H9 (cell line): ENCODE data around the gene CMTM8. TPM values are rescaled to one million over a fixed set of nuclear protein-coding genes. Genes with fewer than 3 reads are reported as not detected.
A peak's percentile ranks its signal among the peaks of the same experiment; 100 is the strongest.

Experiments used
- DNase-seq: peaks from one replicate; pipeline ENCODE4 v3.0.0-alpha.2; 2017
- H2AFZ ChIP-seq: one replicate; pipeline ENCODE4 v1.6.1; 2013; ENCODE audit warnings: mild to moderate bottlenecking, low read length, control low read depth, moderate library complexity
- H2AK5ac ChIP-seq: 2 replicates; pipeline ENCODE4 v1.6.1; 2013; ENCODE audit warnings: low read length, control low read depth, mixed read lengths; ENCODE audit not compliant: insufficient read length
- H2BK120ac ChIP-seq: one replicate; pipeline ENCODE4 v1.6.1; 2013; ENCODE audit warnings: low read depth, mild to moderate bottlenecking, low read length, control low read depth, inconsistent platforms; ENCODE audit not compliant: poor library complexity, severe bottlenecking
- H2BK12ac ChIP-seq: 2 replicates; pipeline ENCODE4 v1.6.1; 2013; ENCODE audit warnings: low read length, control low read depth, mixed read lengths, low read depth; ENCODE audit not compliant: insufficient read length
- H2BK15ac ChIP-seq: 2 replicates; pipeline ENCODE4 v1.6.1; 2013; ENCODE audit warnings: low read depth, low read length, control low read depth
- H2BK20ac ChIP-seq: one replicate; pipeline ENCODE4 v1.6.1; 2013; ENCODE audit warnings: low read depth, mild to moderate bottlenecking, low read length, control low read depth, inconsistent platforms; ENCODE audit not compliant: poor library complexity, severe bottlenecking
- H2BK5ac ChIP-seq: 2 replicates; pipeline ENCODE4 v1.6.1; 2013; ENCODE audit warnings: low read length, control low read depth, mixed read lengths; ENCODE audit not compliant: insufficient read length
- H3K14ac ChIP-seq: 2 replicates; pipeline ENCODE4 v1.6.1; 2013; ENCODE audit warnings: low read length, control low read depth; ENCODE audit not compliant: insufficient read depth
- H3K18ac ChIP-seq: 2 replicates; pipeline ENCODE4 v1.6.1; 2013; ENCODE audit warnings: low read depth, mild to moderate bottlenecking, mixed read lengths, low read length, control low read depth; ENCODE audit not compliant: insufficient read length
- H3K23ac ChIP-seq: 2 replicates; pipeline ENCODE4 v1.6.1; 2013; ENCODE audit warnings: low read length, control low read depth, mixed read lengths, low read depth; ENCODE audit not compliant: insufficient read length
- H3K23me2 ChIP-seq: 2 replicates; pipeline ENCODE4 v1.6.1; 2013; ENCODE audit warnings: low read depth, mild to moderate bottlenecking, mixed read lengths, low read length, control low read depth; ENCODE audit not compliant: insufficient read length, poor library complexity, severe bottlenecking
- H3K27ac ChIP-seq: 2 replicates; pipeline ENCODE4 v1.5.1; 2013; ENCODE audit warnings: low read length, control low read depth, mixed read lengths, low read depth; ENCODE audit not compliant: insufficient read length
- H3K27me3 ChIP-seq: 2 replicates; pipeline ENCODE4 v1.6.1; 2013; ENCODE audit warnings: low read length, control low read depth, inconsistent platforms; ENCODE audit not compliant: insufficient read depth
- H3K4ac ChIP-seq: 2 replicates; pipeline ENCODE4 v1.6.1; 2013; ENCODE audit warnings: low read depth, mild to moderate bottlenecking, control low read depth, inconsistent platforms, low read length, moderate library complexity
- H3K4me1 ChIP-seq: 2 replicates; pipeline ENCODE4 v1.6.1; 2013; ENCODE audit warnings: low read length, control low read depth, inconsistent platforms; ENCODE audit not compliant: insufficient read depth
- H3K4me2 ChIP-seq: 2 replicates; pipeline ENCODE4 v1.6.1; 2013; ENCODE audit warnings: low read length, control low read depth, mixed read lengths; ENCODE audit not compliant: insufficient read length, insufficient read depth
- H3K56ac ChIP-seq: 2 replicates; pipeline ENCODE4 v1.6.1; 2013; ENCODE audit warnings: low read depth, mild to moderate bottlenecking, mixed read lengths, low read length, control low read depth; ENCODE audit not compliant: insufficient read length
- H3K79me1 ChIP-seq: 2 replicates; pipeline ENCODE4 v1.6.1; 2013; ENCODE audit warnings: low read depth, mild to moderate bottlenecking, moderate library complexity, low read length, control low read depth, inconsistent platforms; ENCODE audit not compliant: insufficient read depth, poor library complexity, severe bottlenecking
- H3K79me2 ChIP-seq: 2 replicates; pipeline ENCODE4 v1.6.1; 2013; ENCODE audit warnings: low read length, control low read depth, inconsistent platforms; ENCODE audit not compliant: insufficient read depth
- H3K9ac ChIP-seq: 2 replicates; pipeline ENCODE4 v1.6.1; 2013; ENCODE audit warnings: low read length, control low read depth, mixed read lengths; ENCODE audit not compliant: insufficient read length; ENCODE audit errors: extremely low read depth
- H3K9me3 ChIP-seq: one replicate; pipeline ENCODE4 v1.6.1; 2013; ENCODE audit warnings: low read depth, low read length, inconsistent platforms; ENCODE audit not compliant: control insufficient read depth
- H3T11ph ChIP-seq: one replicate; pipeline ENCODE4 v1.6.1; 2013; ENCODE audit warnings: mild to moderate bottlenecking, low read length, control low read depth, inconsistent platforms
- H4K20me1 ChIP-seq: one replicate; pipeline ENCODE4 v1.6.1; 2013; ENCODE audit not compliant: control insufficient read depth, insufficient read length, insufficient read depth
- H4K5ac ChIP-seq: 2 replicates; pipeline ENCODE4 v1.6.1; 2013; ENCODE audit warnings: low read depth, mild to moderate bottlenecking, mixed read lengths, low read length, control low read depth; ENCODE audit not compliant: insufficient read length
- H4K8ac ChIP-seq: replicated peaks from 2 replicates; pipeline ENCODE4 v1.6.1; 2013; ENCODE audit warnings: low read length, control low read depth, mixed read lengths, low read depth; ENCODE audit not compliant: insufficient read length
- H4K91ac ChIP-seq: 2 replicates; pipeline ENCODE4 v1.6.1; 2013; ENCODE audit warnings: low read depth, mild to moderate bottlenecking, moderate library complexity, mixed read lengths, low read length, control low read depth; ENCODE audit not compliant: insufficient read length
- H3K27ac Mint-ChIP-seq, 3 experiments: 2 replicates in 2 of 3; 3 replicates in 1 of 3; pipeline ENCODE4 v1.8.0; 2020 to 2021; ENCODE audit warnings: mixed read lengths in 3 of 3, mild to moderate bottlenecking in 1 of 3, moderate library complexity in 1 of 3
- H3K27me3 Mint-ChIP-seq: 2 replicates; pipeline ENCODE4 v1.8.0; 2021; ENCODE audit warnings: low read depth, mild to moderate bottlenecking, moderate library complexity, mixed read lengths
- H3K36me3 Mint-ChIP-seq, 3 experiments: 2 replicates in 2 of 3; 3 replicates in 1 of 3; pipeline ENCODE4 v1.8.0; 2020 to 2021; ENCODE audit warnings: low read depth in 3 of 3, mixed read lengths in 3 of 3; ENCODE audit not compliant: insufficient read depth in 1 of 3
- H3K4me1 Mint-ChIP-seq, 2 experiments: 2 replicates each; pipeline ENCODE4 v1.8.0; 2020; ENCODE audit warnings: mixed read lengths in 2 of 2
- H3K4me3 Mint-ChIP-seq, 2 experiments: 2 replicates in 1 of 2; 3 replicates in 1 of 2; pipeline ENCODE4 v1.8.0; 2020 to 2021; ENCODE audit warnings: mild to moderate bottlenecking in 2 of 2, mixed read lengths in 2 of 2, moderate library complexity in 1 of 2
- H3K9me3 Mint-ChIP-seq, 2 experiments: 2 replicates in 1 of 2; 3 replicates in 1 of 2; pipeline ENCODE4 v1.8.0; 2020; ENCODE audit warnings: mild to moderate bottlenecking in 2 of 2, mixed read lengths in 2 of 2, moderate library complexity in 1 of 2
- CTCF ChIP-seq: fragments of 200-600 bp; sonication (generic); conservative IDR thresholded peaks from 3 replicates; pipeline ENCODE4 v1.8.0; 2021; ENCODE audit warnings: antibody characterized with exemption, mild to moderate bottlenecking
- WGBS: extraction: QIAGEN DNeasy Blood & Tissue Kit; methylation state at CpG from one replicate; pipeline ENCODE4 v1.1.7; 2013; ENCODE audit warnings: missing lambda C conversion rate, low lambda C conversion rate, mixed read lengths; ENCODE audit not compliant: insufficient read length; ENCODE audit errors: extremely low coverage; 5-methylcytosine and 5-hydroxymethylcytosine counted together
- total RNA-seq: library from RNA; stranded (reverse); gene quantifications from 2 replicates; pipeline ENCODE4 v1.2.1, GENCODE V29; 2021

Gene CMTM8
- total RNA-seq, 1 experiment from 2014 or later, result 4.0 TPM

- Histone ChIP-seq H4K91ac (no peak overlapping the region), H2AK5ac (no peak overlapping the region), H4K5ac (no peak overlapping the region), H2BK15ac (no peak overlapping the region), H3K4me2 (no peak overlapping the region), H2BK120ac (no peak overlapping the region), H2BK5ac (no peak overlapping the region), H4K20me1 (no peaks in the 10 kb centered on the region), H3K27ac (no peak overlapping the region), H3K9me3 (no peaks in the 10 kb centered on the region), H3T11ph (no peak overlapping the region), H2BK12ac (no peak overlapping the region), H2BK20ac (no peak overlapping the region), H3K56ac (no peak overlapping the region), H4K8ac (no peak overlapping the region), H2AFZ (no peak overlapping the region), H3K4me1 (no peaks in the 10 kb centered on the region; the same call in 1 of the 2 replicates), H3K23me2 (no peaks in the 10 kb centered on the region), H3K27me3 (no peaks in the 10 kb centered on the region), H3K9ac (no peak overlapping the region), H3K79me1 (no peaks in the 10 kb centered on the region), H3K4ac (no peak overlapping the region), H3K79me2 (no peaks in the 10 kb centered on the region), H3K23ac (no peak overlapping the region), H3K18ac (no peak overlapping the region), H3K14ac (no peak overlapping the region)
- DNase-seq, result peak; percentile 51
- H3K27me3 Mint-ChIP-seq, result no peaks in the 10 kb centered on the region
- peaks cover 0 to 9% (median 3%) of the 10 kb centered on the region in 3 experiments; a peak in 3 of 7 replicates for H3K36me3 Mint-ChIP-seq
- H3K4me3 Mint-ChIP-seq, result no peak overlapping the region
- no peak for TF ChIP-seq CTCF
- peaks cover 17 to 20% of the 10 kb centered on the region in 2 experiments for H3K4me1 Mint-ChIP-seq
- H3K27ac Mint-ChIP-seq, result peak overlapping the region; percentile 11 to 86 (median 72); a peak in 3 of 7 replicates
- no CpG with 5 or more reads among the region's 5 CpGs for WGBS
- no peaks in the 10 kb centered on the region for H3K9me3 Mint-ChIP-seq
Measured at GRCh38 chr3:32359766-32360492, 121.4 kb downstream of the CMTM8 start.
